Ishikawa (cell line): Measurements from ENCODE around the gene SCFD2.

Source experiments
- CREB1 ChIP-seq: IDR thresholded peaks from 2 replicates; pipeline ENCODE4 v1.6.1; 2012; ENCODE audit warnings: low read depth
- EP300 ChIP-seq: IDR thresholded peaks from 2 replicates; pipeline ENCODE4 v1.6.1; 2012; ENCODE audit warnings: borderline replicate concordance
- FOXM1 ChIP-seq: IDR thresholded peaks from 2 replicates; pipeline ENCODE4 v1.6.1; 2012; ENCODE audit warnings: low read depth, borderline replicate concordance
- NFIC ChIP-seq: IDR thresholded peaks from 2 replicates; pipeline ENCODE4 v1.6.1; 2012
- RAD21 ChIP-seq: IDR thresholded peaks from 2 replicates; pipeline ENCODE4 v1.6.1; 2012; ENCODE audit warnings: low read depth
- TCF12 ChIP-seq: IDR thresholded peaks from 2 replicates; pipeline ENCODE4 v1.6.1; 2012; ENCODE audit warnings: low read depth
- YY1 ChIP-seq: IDR thresholded peaks from 2 replicates; pipeline ENCODE4 v1.6.1; 2012; ENCODE audit warnings: low read depth
- TF ChIP-seq, protein P1 (sequence below): IDR thresholded peaks from 2 replicates; pipeline ENCODE4 v1.6.1; 2012

DNA sequence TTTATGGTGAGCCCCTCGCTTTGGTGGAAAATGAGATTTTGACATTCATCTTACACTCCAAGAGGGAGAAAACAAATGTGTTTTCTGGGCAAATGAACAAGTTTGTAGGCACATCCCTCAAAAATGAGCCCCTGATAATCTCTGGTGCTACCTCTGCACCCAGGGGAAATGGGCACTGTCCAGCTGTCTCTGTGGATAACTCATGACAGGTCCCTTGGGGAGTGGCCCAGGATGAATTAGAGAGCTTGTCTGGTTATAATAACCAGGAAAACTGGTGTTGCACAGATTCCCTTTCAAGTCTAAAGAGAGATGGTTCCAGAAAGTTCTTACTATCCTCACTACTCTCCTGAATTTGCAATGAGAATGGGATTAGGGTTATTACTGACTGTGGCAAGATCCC lies 496.2 kb downstream of the SCFD2 start:
- TF ChIP-seq, protein P1, sequence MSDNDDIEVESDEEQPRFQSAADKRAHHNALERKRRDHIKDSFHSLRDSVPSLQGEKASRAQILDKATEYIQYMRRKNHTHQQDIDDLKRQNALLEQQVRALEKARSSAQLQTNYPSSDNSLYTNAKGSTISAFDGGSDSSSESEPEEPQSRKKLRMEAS = no peak
- no peak for TF ChIP-seq YY1
- no peak for TF ChIP-seq EP300
- TF ChIP-seq NFIC = no peak
- no peak for TF ChIP-seq FOXM1
- no peak for TF ChIP-seq CREB1
- TF ChIP-seq RAD21 = no peak
- no peak for TF ChIP-seq TCF12
